Fibroblast of lung (primary cell): ENCODE measurements around the gene SPAG9.

ENCODE experiments used
- CTCF ChIP-seq, 2 donors: IDR thresholded peaks in 1 of 2; conservative IDR thresholded peaks in 1 of 2; 1 replicate in 1 of 2; 2 replicates in 1 of 2; pipeline ENCODE4 v1.5.1; 2011 to 2012; ENCODE audit warnings: low read length in 2 of 2, control low read depth in 1 of 2, inconsistent platforms in 1 of 2, low read depth in 1 of 2, mild to moderate bottlenecking in 1 of 2
- EZH2 ChIP-seq: IDR thresholded peaks from 2 replicates; pipeline ENCODE4 v1.5.1; 2012; ENCODE audit warnings: low read length, control low read depth, mild to moderate bottlenecking; ENCODE audit errors: missing control alignments

DNA sequence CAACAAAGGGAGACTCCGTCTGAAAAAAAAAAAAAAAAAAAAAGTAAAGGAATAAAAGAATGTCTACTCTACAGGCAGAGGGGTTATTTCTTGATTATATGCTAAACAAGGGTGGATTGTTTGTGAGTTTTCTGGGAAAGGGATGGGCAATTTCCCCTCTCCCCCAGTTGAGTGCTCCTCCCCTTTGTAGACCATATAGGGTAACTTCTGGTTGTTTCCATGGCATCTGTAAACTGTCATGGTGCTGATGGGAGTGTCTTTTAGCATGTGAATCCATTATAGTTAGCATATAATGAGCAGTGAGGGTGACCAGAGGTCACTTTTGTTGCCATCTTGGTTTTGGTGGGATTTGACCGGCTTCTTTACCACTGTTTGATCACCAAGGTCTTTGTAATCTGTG lies 28.5 kb upstream of the SPAG9 start:
- TF ChIP-seq CTCF (conservative IDR thresholded peaks at IDR 0.05 in 1 of 2, IDR thresholded peaks at IDR 0.05 in 1 of 2; ENCODE audit: low read depth in 1 of 2, low read length in 2 of 2) (no peak), EZH2 (no peak)
